ENCODE measurements around the gene GARIN3.

The GARIN3 gene

DNA sequence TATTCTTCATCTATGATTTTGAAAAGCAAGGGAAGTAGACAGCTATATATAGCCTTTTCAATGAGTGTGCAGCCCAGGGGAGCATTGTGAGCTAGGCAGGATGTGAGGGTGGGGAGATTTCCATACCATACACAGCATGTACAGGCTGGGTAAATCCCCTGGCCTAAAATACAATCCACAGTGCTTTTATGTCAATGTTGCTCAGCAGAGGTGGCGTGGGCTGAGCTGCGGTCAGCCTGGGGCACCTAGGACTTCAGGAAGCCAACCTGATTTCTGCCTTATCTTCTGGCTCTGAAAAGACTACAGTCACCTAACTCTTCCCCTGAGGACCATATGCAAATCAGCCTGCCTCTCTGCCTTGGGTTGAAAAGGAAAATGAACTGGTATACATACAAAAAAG lies 6.3 kb upstream of the GARIN3 start:
- H3K4me3 ChIP-seq (ENCODE audit: control insufficient read depth, low read depth, low read length) = no peak overlapping the region
- TF ChIP-seq, protein P1, sequence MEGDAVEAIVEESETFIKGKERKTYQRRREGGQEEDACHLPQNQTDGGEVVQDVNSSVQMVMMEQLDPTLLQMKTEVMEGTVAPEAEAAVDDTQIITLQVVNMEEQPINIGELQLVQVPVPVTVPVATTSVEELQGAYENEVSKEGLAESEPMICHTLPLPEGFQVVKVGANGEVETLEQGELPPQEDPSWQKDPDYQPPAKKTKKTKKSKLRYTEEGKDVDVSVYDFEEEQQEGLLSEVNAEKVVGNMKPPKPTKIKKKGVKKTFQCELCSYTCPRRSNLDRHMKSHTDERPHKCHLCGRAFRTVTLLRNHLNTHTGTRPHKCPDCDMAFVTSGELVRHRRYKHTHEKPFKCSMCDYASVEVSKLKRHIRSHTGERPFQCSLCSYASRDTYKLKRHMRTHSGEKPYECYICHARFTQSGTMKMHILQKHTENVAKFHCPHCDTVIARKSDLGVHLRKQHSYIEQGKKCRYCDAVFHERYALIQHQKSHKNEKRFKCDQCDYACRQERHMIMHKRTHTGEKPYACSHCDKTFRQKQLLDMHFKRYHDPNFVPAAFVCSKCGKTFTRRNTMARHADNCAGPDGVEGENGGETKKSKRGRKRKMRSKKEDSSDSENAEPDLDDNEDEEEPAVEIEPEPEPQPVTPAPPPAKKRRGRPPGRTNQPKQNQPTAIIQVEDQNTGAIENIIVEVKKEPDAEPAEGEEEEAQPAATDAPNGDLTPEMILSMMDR (conservative IDR thresholded peaks at IDR 0.05; ENCODE audit: control insufficient read depth, insufficient read depth, low read depth, low read length) = no peak
- no peak for DNase-seq (ENCODE audit: low read depth)

DNA sequence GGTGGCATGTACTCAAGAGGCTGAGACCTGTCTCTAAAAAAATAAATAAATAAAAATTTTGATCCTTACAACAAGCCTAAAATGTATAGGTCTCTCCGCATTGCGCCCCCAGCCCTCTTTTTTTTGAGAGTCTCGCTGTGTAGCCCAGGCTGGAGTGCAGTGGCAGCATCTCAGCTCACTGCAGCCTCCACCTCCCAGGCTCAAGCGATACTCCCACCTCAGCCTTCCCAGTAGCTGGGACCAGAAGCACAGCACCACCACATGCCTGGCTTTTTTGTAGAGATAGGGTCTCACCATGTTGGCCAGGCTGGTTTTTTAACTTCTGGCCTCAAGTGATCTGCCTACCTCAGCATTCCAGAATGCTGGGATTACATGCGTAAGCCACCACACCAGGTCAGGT lies 2.2 kb upstream of the GARIN3 start:
- no peak overlapping the region for H3K4me3 ChIP-seq (ENCODE audit: control insufficient read depth, low read depth, low read length)
- DNase-seq (ENCODE audit: low read depth) = no peak
- TF ChIP-seq, protein P1 (conservative IDR thresholded peaks at IDR 0.05; ENCODE audit: control insufficient read depth, insufficient read depth, low read depth, low read length) = no peak

DNA sequence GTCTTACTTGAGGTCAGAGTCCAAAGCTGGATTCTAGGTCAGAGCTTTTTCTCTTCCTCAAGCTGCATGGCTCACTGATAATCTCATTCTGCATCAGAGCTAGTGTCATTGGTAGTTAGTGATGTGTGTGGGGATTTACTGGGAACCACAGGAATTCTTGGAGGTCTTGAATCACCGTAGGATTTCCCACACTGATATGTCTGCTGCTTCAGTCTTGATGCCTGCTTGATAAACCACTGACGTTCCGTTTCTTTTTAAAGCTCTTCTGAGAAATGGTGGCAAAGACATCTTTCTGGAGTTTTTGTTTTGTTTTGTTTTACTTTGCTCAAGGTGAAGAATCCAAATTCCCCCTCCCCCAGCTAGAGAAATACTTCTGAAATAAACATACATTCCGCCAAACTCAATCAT lies 1.2 kb upstream of the GARIN3 start:
- H3K4me3 ChIP-seq (ENCODE audit: control insufficient read depth, low read depth, low read length) = no peak overlapping the region
- DNase-seq (ENCODE audit: low read depth) = peak; percentile 34
- TF ChIP-seq, protein P1 (conservative IDR thresholded peaks at IDR 0.05; ENCODE audit: control insufficient read depth, insufficient read depth, low read depth, low read length) = no peak

DNA sequence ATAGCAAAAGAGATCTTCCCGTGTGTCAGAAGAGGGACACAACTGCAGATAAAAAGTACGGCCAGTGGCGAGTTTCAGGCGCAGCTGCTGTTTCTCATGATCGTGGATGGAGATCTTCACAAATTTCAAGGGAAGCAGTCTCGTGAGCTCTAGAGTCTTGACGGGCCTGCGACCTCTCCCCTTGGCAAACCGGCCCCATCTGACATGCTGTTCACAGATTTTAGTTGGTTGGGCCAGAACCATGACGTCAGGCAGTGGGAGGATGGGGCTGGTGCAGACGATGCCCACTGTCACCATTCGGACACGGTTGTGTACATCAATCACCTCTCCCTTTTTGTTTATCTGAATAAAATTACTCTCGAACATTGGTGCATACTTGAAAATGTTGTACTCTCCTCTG lies 396 bp downstream of the GARIN3 start:
- TF ChIP-seq, protein P1 (conservative IDR thresholded peaks at IDR 0.05; ENCODE audit: control insufficient read depth, insufficient read depth, low read depth, low read length) = no peak
- no peak overlapping the region for H3K4me3 ChIP-seq (ENCODE audit: control insufficient read depth, low read depth, low read length)
- DNase-seq (ENCODE audit: low read depth) = no peak

DNA sequence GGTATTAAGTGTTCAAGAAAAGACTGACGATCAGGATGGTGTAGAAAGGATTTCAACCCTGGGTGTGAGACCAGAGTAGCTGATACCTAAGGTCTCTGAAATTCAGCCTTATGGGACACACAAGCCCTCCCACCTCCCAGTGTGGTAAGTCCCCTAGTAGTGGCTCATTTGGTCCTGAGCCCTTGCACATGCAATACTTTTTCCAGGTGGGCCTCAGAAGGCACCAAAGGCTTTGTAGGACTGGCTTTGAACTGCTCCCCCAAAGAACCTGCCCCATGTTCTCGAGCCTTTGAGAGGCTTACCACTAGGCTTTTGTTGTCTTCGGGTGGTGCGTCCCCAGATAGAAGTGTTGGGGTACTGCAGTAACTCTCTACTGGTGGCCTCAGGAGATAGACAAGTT lies 803 bp downstream of the GARIN3 start:
- TF ChIP-seq, protein P1 (conservative IDR thresholded peaks at IDR 0.05; ENCODE audit: control insufficient read depth, insufficient read depth, low read depth, low read length) = no peak
- DNase-seq (ENCODE audit: low read depth) = no peak

DNA sequence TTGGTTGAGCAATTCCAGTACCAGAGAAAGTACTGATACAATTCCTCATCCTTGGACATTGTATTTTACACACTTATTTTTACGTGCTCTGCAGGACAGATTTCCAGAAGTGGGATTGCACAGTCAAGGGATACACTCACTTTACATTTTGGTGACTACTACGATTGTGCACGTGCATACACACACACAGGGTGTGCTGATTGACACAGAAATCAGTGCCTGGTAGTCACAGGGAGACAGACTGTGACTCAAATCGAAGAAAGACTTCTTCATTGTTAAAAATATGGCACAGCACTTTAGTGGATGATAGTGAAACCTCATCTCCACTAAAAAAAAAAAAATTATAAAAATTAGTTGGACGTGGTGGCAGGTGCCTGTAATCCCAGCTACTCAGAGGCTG lies 1.5 kb downstream of the GARIN3 start:
- DNase-seq (ENCODE audit: low read depth) = no peak
- no peak overlapping the region for H3K4me3 ChIP-seq (ENCODE audit: control insufficient read depth, low read depth, low read length)
- TF ChIP-seq, protein P1 (conservative IDR thresholded peaks at IDR 0.05; ENCODE audit: control insufficient read depth, insufficient read depth, low read depth, low read length) = no peak

More for the DNA sequence above, 803 bp downstream of the GARIN3 start:
- no peak overlapping the region for H3K4me3 ChIP-seq (ENCODE audit: control insufficient read depth, low read depth, low read length)

DNA sequence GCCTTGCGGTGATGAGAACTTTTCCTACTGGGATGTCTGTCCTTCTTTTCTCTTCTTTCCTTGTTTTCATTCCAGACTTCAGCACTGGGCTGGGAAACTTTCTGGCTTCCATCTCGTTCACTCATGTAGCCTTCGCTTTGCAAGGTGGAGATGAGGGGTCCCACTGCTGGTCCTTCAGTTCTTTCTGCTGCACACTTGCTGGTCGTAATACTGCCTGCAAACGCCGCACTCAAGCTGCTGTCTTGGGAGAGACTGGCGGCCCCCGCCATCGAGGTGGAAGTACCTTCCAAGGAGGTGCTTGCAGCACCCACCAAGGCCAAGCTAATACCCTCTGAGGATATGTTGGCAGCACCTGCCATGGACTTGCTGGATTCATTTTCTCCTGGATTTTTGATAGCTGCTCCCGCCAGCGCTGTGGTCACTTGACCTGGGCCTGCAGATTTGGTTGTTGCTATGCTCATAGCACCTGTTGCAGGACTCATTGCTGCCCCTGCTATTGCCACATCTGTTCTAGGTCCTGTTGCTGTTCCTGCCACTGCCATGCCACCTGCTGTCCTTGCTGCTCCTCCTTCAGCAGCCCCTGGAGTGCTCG lies 3.0 kb downstream of the GARIN3 start:
- TF ChIP-seq, protein P1 (conservative IDR thresholded peaks at IDR 0.05; ENCODE audit: control insufficient read depth, insufficient read depth, low read depth, low read length) = no peak
- DNase-seq (ENCODE audit: low read depth) = no peak
- H3K4me3 ChIP-seq (ENCODE audit: control insufficient read depth, low read depth, low read length) = no peak overlapping the region

All from fibroblast of mammary gland (primary cell).